Measurements from ENCODE around the gene LSM10. TPM values are rescaled to one million over a fixed set of nuclear protein-coding genes. Genes with fewer than 3 reads are reported as not detected.

Gene LSM10
- total RNA-seq, 1 donor from 2014 or later: 57.0 TPM

- intact Hi-C loops (cut with DNase I): no loop called here
- peak; percentile 92 for DNase-seq
- peak; percentile 83 for ATAC-seq (ENCODE audit: poor library complexity)
Measured at GRCh38 chr1:36386265-36387140, 11.2 kb downstream of the LSM10 start.

- peak; percentile 98 for DNase-seq
- ATAC-seq (ENCODE audit: poor library complexity): peak; percentile 89
- intact Hi-C loops (cut with DNase I): no loop called here
Measured at GRCh38 chr1:36385410-36386264, 12.1 kb downstream of the LSM10 start, which contains the start of gene STK40. STK40 (minus strand) TSS chr1:36385924; CDS start chr1:36361332, 24,592 bp downstream.

- no peak for ATAC-seq (ENCODE audit: poor library complexity)
- DNase-seq: peak; percentile 70
- intact Hi-C loops (cut with DNase I): no loop called here
Measured at GRCh38 chr1:36384542-36385409, 12.9 kb downstream of the LSM10 start.

GRCh38 chr1:36383240-36383639 lies 14.5 kb downstream of the LSM10 start:
- DNase-seq (peak; percentile 68), ATAC-seq (ENCODE audit: poor library complexity) (no peak)
- intact Hi-C loops (cut with DNase I): no loop called here

GRCh38 chr1:36382669-36383068 lies 15.0 kb downstream of the LSM10 start:
- DNase-seq (peak; percentile 8), ATAC-seq (ENCODE audit: poor library complexity) (no peak)
- intact Hi-C loops (cut with DNase I): no loop called here

GRCh38 chr1:36382231-36382630 lies 15.5 kb downstream of the LSM10 start:
- intact Hi-C loops (cut with DNase I): no loop called here
- ATAC-seq (ENCODE audit: poor library complexity) (no peak), DNase-seq (peak; percentile 31)

- intact Hi-C loops (cut with DNase I): no loop called here
- DNase-seq (peak; percentile 13), ATAC-seq (ENCODE audit: poor library complexity) (no peak)
Measured at GRCh38 chr1:36381405-36381804, 16.3 kb downstream of the LSM10 start.

GRCh38 chr1:36380782-36381181 lies 16.9 kb downstream of the LSM10 start:
- DNase-seq (peak; percentile 11), ATAC-seq (ENCODE audit: poor library complexity) (no peak)
- intact Hi-C loops (cut with DNase I): no loop called here

GRCh38 chr1:36380143-36380619 lies 17.5 kb downstream of the LSM10 start:
- intact Hi-C loops (cut with DNase I): no loop called here
- ATAC-seq (ENCODE audit: poor library complexity) (no peak), DNase-seq (peak; percentile 10)

GRCh38 chr1:36377791-36378492 lies 19.8 kb downstream of the LSM10 start:
- ATAC-seq (ENCODE audit: poor library complexity): no peak
- intact Hi-C loops (cut with DNase I): no loop called here
- no peak for DNase-seq

GRCh38 chr1:36372617-36373016 lies 25.1 kb downstream of the LSM10 start:
- no peak for ATAC-seq (ENCODE audit: poor library complexity)
- DNase-seq: no peak

GRCh38 chr1:36369061-36369861 lies 28.4 kb downstream of the LSM10 start:
- ATAC-seq (ENCODE audit: poor library complexity) (peak; percentile 40), DNase-seq (peak; percentile 83)
- intact Hi-C loops (cut with DNase I): no loop called here

More at GRCh38 chr1:36372617-36373016, 25.1 kb downstream of the LSM10 start:
- intact Hi-C loops (cut with DNase I): no loop called here

- DNase-seq (no peak), ATAC-seq (ENCODE audit: poor library complexity) (no peak)
- intact Hi-C loops (cut with DNase I): no loop called here
Measured at GRCh38 chr1:36367798-36368197, 29.9 kb downstream of the LSM10 start.

- ATAC-seq (ENCODE audit: poor library complexity) (no peak), DNase-seq (no peak)
- intact Hi-C loops (cut with DNase I): no loop called here
Measured at GRCh38 chr1:36367066-36367465, 30.6 kb downstream of the LSM10 start.

GRCh38 chr1:36366091-36366661 lies 31.5 kb downstream of the LSM10 start:
- no peak for DNase-seq
- intact Hi-C loops (cut with DNase I): no loop called here
- peak; percentile 24 for ATAC-seq (ENCODE audit: poor library complexity)

- intact Hi-C loops (cut with DNase I): no loop called here
- DNase-seq (peak; percentile 86), ATAC-seq (ENCODE audit: poor library complexity) (peak; percentile 76)
Measured at GRCh38 chr1:36365381-36365780, 32.3 kb downstream of the LSM10 start.
